ENCODE results near the gene DGCR2. TPM values are rescaled to one million over a fixed set of nuclear protein-coding genes. Genes with fewer than 3 reads are reported as not detected.

Gene DGCR2
- total and polyA plus RNA-seq, 2 donors from 2014 or later: 37.5 to 67.7 TPM

- H3K36me3 ChIP-seq (ENCODE audit: control insufficient read depth in 2 of 3, insufficient read depth in 3 of 3, low read length in 3 of 3): peaks cover 0 to 17% (median 11%) of the 10 kb centered on the region in 3 donors
- H3K4me3 ChIP-seq (ENCODE audit: low read length in 3 of 3): no peak overlapping the region
- no peak overlapping the region for H3K27ac ChIP-seq (ENCODE audit: low read depth in 2 of 2, low read length in 2 of 2)
- H3K9me3 ChIP-seq (ENCODE audit: control insufficient read depth in 2 of 3, insufficient read depth in 1 of 3, low read length in 3 of 3): no peaks in the 10 kb centered on the region
- no peaks in the 10 kb centered on the region for H3K27me3 ChIP-seq (ENCODE audit: control insufficient read depth, insufficient read depth, low read length)
- no peak overlapping the region for H3K9ac ChIP-seq (ENCODE audit: low read length in 3 of 3)
- intact Hi-C loops (cut with DNase I): no loop called here
- FAIRE-seq (no peak), DNase-seq (no peak)
- no peak for TF ChIP-seq CTCF (IDR thresholded peaks at IDR 0.05; ENCODE audit: borderline replicate concordance, extremely low read depth, insufficient read depth)
- H3K4me1 ChIP-seq (ENCODE audit: control insufficient read depth in 2 of 3, insufficient read depth in 2 of 3, low read depth in 1 of 3, low read length in 3 of 3): no peaks in the 10 kb centered on the region
These were observed 51.6 kb downstream of the DGCR2 start for GRCh38 chr22:19070397-19071169.

- H3K27me3 ChIP-seq (ENCODE audit: control insufficient read depth, insufficient read depth, low read length): no peaks in the 10 kb centered on the region
- H3K27ac ChIP-seq (ENCODE audit: low read depth in 2 of 2, low read length in 2 of 2): no peak overlapping the region
- H3K4me3 ChIP-seq (ENCODE audit: low read length in 3 of 3): no peak overlapping the region
- no peak for TF ChIP-seq CTCF (IDR thresholded peaks at IDR 0.05; ENCODE audit: borderline replicate concordance, extremely low read depth, insufficient read depth)
- no peaks in the 10 kb centered on the region for H3K9me3 ChIP-seq (ENCODE audit: control insufficient read depth in 2 of 3, insufficient read depth in 1 of 3, low read length in 3 of 3)
- DNase-seq: no peak
- H3K36me3 ChIP-seq (ENCODE audit: control insufficient read depth in 2 of 3, insufficient read depth in 3 of 3, low read length in 3 of 3): peaks cover 0 to 23% (median 19%) of the 10 kb centered on the region in 3 donors
- FAIRE-seq: no peak
- intact Hi-C loops (cut with DNase I): no loop called here
- no peak overlapping the region for H3K9ac ChIP-seq (ENCODE audit: low read length in 3 of 3)
- H3K4me1 ChIP-seq (ENCODE audit: control insufficient read depth in 2 of 3, insufficient read depth in 2 of 3, low read depth in 1 of 3, low read length in 3 of 3): no peaks in the 10 kb centered on the region
These were observed 52.8 kb downstream of the DGCR2 start for GRCh38 chr22:19069451-19069850.

- Histone ChIP-seq H3K4me1 (ENCODE audit: control insufficient read depth in 2 of 3, insufficient read depth in 2 of 3, low read depth in 1 of 3, low read length in 3 of 3) (peaks cover 0 to 5% (median under 1%) of the 10 kb centered on the region in 3 donors), H3K27me3 (ENCODE audit: control insufficient read depth, insufficient read depth, low read length) (no peaks in the 10 kb centered on the region), H3K4me3 (ENCODE audit: low read length in 3 of 3) (no peak overlapping the region), H3K27ac (ENCODE audit: low read depth in 2 of 2, low read length in 2 of 2) (no peak overlapping the region), H3K9ac (ENCODE audit: low read length in 3 of 3) (no peak overlapping the region), H3K9me3 (ENCODE audit: control insufficient read depth in 2 of 3, insufficient read depth in 1 of 3, low read length in 3 of 3) (no peaks in the 10 kb centered on the region), H3K36me3 (ENCODE audit: control insufficient read depth in 2 of 3, insufficient read depth in 3 of 3, low read length in 3 of 3) (peaks cover 0 to 29% (median 21%) of the 10 kb centered on the region in 3 donors)
- no peak for DNase-seq
- no peak for FAIRE-seq
- intact Hi-C loops (cut with DNase I): no loop called here
- TF ChIP-seq CTCF (IDR thresholded peaks at IDR 0.05; ENCODE audit: borderline replicate concordance, extremely low read depth, insufficient read depth): no peak
These were observed 53.4 kb downstream of the DGCR2 start for GRCh38 chr22:19068784-19069271.

Measured in kidney (tissue), 14 donors.